Adrenal gland (tissue), 12 donors: ENCODE results near the gene PNPLA3. TPM values are rescaled to one million over a fixed set of nuclear protein-coding genes. Genes with fewer than 3 reads are reported as not detected.

Experiments
- DNase-seq, 7 donors: peaks; one replicate each; pipeline ENCODE4 v3.0.0-alpha.2; 2019 to 2020
- H3K27ac ChIP-seq, 5 donors: fragments of 200-600 bp; sonication (generic) in 4 of 5; 1 replicate in 3 of 5; 2 replicates in 2 of 5; pipeline versions ENCODE4 v1.5.1 to v1.8.0; 2016 to 2020; ENCODE audit warnings: mild to moderate bottlenecking in 1 of 5
- H3K27me3 ChIP-seq: fragments of 200-600 bp; 2 replicates; pipeline ENCODE4 v1.8.0; 2021
- H3K36me3 ChIP-seq, 2 donors: fragments of 200-600 bp; replicated peaks in 1 of 2; 1 replicate in 1 of 2; 2 replicates in 1 of 2; pipeline versions ENCODE4 v1.5.1 to v1.8.0; 2018 to 2022
- H3K4me1 ChIP-seq, 2 donors: fragments of 200-600 bp; replicated peaks in 1 of 2; 1 replicate in 1 of 2; 2 replicates in 1 of 2; pipeline versions ENCODE4 v1.5.1 to v1.8.0; 2018 to 2021
- H3K4me3 ChIP-seq, 4 donors: fragments of 200-600 bp; sonication (generic) in 3 of 4; one replicate each; pipeline ENCODE4 v1.5.1; 2016 to 2018
- H3K9me3 ChIP-seq, 3 donors: fragments of 200-600 bp; sonication (generic) in 1 of 3; replicated peaks in 1 of 3; 1 replicate in 2 of 3; 2 replicates in 1 of 3; pipeline versions ENCODE4 v1.5.1 to v1.8.0; 2016 to 2021
- CTCF ChIP-seq, 6 experiments: fragments of 450-650 bp in 4 of 6; fragments of 200-600 bp in 2 of 6; sonication (generic) in 1 of 6; IDR thresholded peaks; 1 replicate in 5 of 6; 2 replicates in 1 of 6; pipeline versions ENCODE4 v1.5.1 to v1.8.0; 2016 to 2021; ENCODE audit warnings: antibody characterized with exemption in 6 of 6, mild to moderate bottlenecking in 2 of 6, moderate library complexity in 1 of 6
- POLR2A ChIP-seq, 2 donors: fragments of 450-650 bp; IDR thresholded peaks; one replicate each; pipeline ENCODE4 v1.6.1; 2017; ENCODE audit warnings: antibody characterized with exemption in 2 of 2, mild to moderate bottlenecking in 2 of 2, moderate library complexity in 1 of 2
- WGBS, 4 donors: extraction: QIAGEN DNeasy Blood & Tissue Kit in 2 of 4; methylation state at CpG; one replicate each; pipeline versions ENCODE4 v1.1.5 to v1.1.7; 2013 to 2017; 5-methylcytosine and 5-hydroxymethylcytosine counted together
- intact Hi-C, 2 donors: fragments of 100-400 bp; cut with DNase I; formaldehyde crosslinking; loops; one replicate each; pipeline versions ENCODE4 v1.14.1 to v1.15.0; 2022 to 2023
- polyA plus RNA-seq, 3 donors: library from polyadenylated mRNA; stranded (reverse); fragments of 200-250 nt in 2 of 3; fragments of 350-450 nt in 1 of 3; fragmentation: Illumina TruSeq in 1 of 3; extraction: RNeasy Lipid Tissue Mini Kit (QIAGEN cat#74804) in 1 of 3; gene quantifications; one replicate each; pipeline ENCODE4 v1.2.3, GENCODE V29; 2013 to 2014
- total RNA-seq, 9 donors: library from RNA; depleted of rRNA in 4 of 9; stranded (reverse); fragments of >200 nt in 4 of 9; fragments of 120-200 nt in 1 of 9; fragmentation: NEBNext Ultra II Directional in 1 of 9; extraction: Animal tissue kit (Norgen Biotek cat#: 25700) in 1 of 9; gene quantifications; one replicate each; pipeline versions ENCODE4 v1.1.0 to v1.2.4, GENCODE V29; 2013 to 2023
- donor health status: healthy with polysubstance abuse.
- donor health status: Bipolar disorder and iron deficiency.
- donor health status: DM: yes; HTN: yes; CAD: no.
- donor health status: DM: no; HTN: no; CAD: no.
- donor health status: DM: no; HTN: no; CAD: no.
- donor health status: DM: yes; HTN: yes; CAD: no.

The PNPLA3 gene
- total and polyA plus RNA-seq, 12 donors = 0.15 to 4.4 (median 0.42) TPM; not detected in 1

DNA sequence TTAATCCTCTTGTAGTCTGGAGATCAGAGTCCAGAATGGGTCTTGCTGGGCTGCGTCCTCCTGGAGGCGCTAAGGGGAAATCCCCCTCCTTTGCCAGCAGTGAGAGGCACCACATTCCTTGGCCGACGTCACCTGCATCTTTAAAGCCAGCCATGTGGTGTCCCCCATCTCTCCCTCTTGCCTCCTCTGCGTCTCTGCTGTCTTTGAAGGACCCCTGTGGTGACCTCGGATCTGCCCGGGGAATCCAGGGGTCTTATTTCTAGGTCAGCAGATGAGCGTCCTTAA, 73.3 kb downstream of the PNPLA3 start:
- H3K36me3 ChIP-seq = peaks cover 0 to 25% of the 10 kb centered on the region in 2 donors
- H3K4me3 ChIP-seq = no peak overlapping the region
- H3K9me3 ChIP-seq = no peaks in the 10 kb centered on the region
- no peaks in the 10 kb centered on the region for H3K27me3 ChIP-seq
- no peak for DNase-seq
- TF ChIP-seq CTCF (IDR thresholded peaks at IDR 0.05) = no peak
- no peak for TF ChIP-seq POLR2A (IDR thresholded peaks at IDR 0.05)
- peaks cover 0 to 15% of the 10 kb centered on the region in 2 donors for H3K4me1 ChIP-seq
- no peak overlapping the region for H3K27ac ChIP-seq
- 79 to 94% (median 87%) methylated on average over 3 to 8 of the region's 8 CpGs for WGBS, 4 donors
- intact Hi-C loops = loop anchor here in 1 of 2 donors (5.0 kb wide), 1 partner anchor 85 kb away; no protein-coding TSS in a partner anchor

Other genes with a start within 250 kb of the PNPLA3 start
- gene EFCAB6, start 111.5 kb upstream of the PNPLA3 start, total RNA-seq = 1 to 10 TPM; 1.6 to 4.8 (median 2.9) TPM
- gene EFCAB6, start 111.5 kb upstream of the PNPLA3 start, polyA plus RNA-seq = 1 to 10 TPM; 1.6 to 4.8 (median 1.8) TPM
- 1 to 10 TPM in 4 of 9 donors, under 1 TPM in 1, not detected in 4; 0.65 to 7.4 (median 1.6) TPM for gene SULT4A1, start 61.3 kb upstream of the PNPLA3 start, total RNA-seq
- 1 to 10 TPM; 2.8 to 8.8 (median 3.9) TPM for gene SULT4A1, start 61.3 kb upstream of the PNPLA3 start, polyA plus RNA-seq
- gene PNPLA5, start 31.8 kb upstream of the PNPLA3 start, total RNA-seq = not detected
- gene PNPLA5, start 31.8 kb upstream of the PNPLA3 start, polyA plus RNA-seq = not detected
- 10 to 100 TPM; 44.9 to 85.7 (median 62.5) TPM for gene SAMM50, start 31.6 kb downstream of the PNPLA3 start, total RNA-seq
- 10 to 100 TPM; 15.8 to 91.5 (median 18.7) TPM for gene SAMM50, start 31.6 kb downstream of the PNPLA3 start, polyA plus RNA-seq
- 10 to 100 TPM; 17.1 to 77.6 (median 55.4) TPM for gene PARVB, start 100.5 kb downstream of the PNPLA3 start, total RNA-seq
- gene PARVB, start 100.5 kb downstream of the PNPLA3 start, polyA plus RNA-seq = 10 to 100 TPM; 16.9 to 42.5 (median 23.8) TPM